GM12865 (cell line): ENCODE results near the gene SERPING1.
"Not testable (repeated sequence)": the region's sequence is repeated elsewhere in the genome, so short reads cannot be mapped to it uniquely, and the experiment has no call there.

ENCODE experiments used
- DNase-seq: peaks from one replicate; pipeline ENCODE4 v3.0.0; 2010; ENCODE audit warnings: low read depth
- H3K4me3 ChIP-seq: 2 replicates; pipeline ENCODE4 v1.5.1; 2011; ENCODE audit warnings: mild to moderate bottlenecking, low read depth, low read length, control low read depth
- TF ChIP-seq, protein P1 (sequence below): IDR thresholded peaks from 2 replicates; pipeline ENCODE4 v1.5.1; 2011; ENCODE audit warnings: low read length, control low read depth, low read depth, inconsistent platforms; ENCODE audit not compliant: insufficient read depth; ENCODE audit errors: missing control alignments

The SERPING1 gene

DNA sequence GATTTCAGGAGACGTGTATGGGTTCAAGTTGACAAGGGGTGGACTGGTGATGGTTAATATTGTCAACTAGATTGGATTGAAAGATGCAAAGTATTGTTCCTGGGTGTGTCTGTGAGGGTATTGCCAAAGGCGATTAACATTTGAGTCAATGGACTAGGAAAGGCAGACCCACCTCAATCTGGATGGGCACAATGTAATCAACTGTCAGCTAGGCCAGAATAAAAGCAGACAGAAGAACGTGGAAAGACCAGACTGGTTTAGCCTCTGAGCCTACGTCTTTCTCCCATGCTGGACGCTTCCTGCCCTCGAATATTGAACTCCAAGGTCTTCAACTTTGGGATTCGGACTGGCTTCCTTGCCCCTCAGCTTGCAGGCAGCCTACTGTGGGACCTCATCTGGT lies 53.9 kb downstream of the SERPING1 start:
- H3K4me3 ChIP-seq = no peak overlapping the region
- TF ChIP-seq, protein P1, sequence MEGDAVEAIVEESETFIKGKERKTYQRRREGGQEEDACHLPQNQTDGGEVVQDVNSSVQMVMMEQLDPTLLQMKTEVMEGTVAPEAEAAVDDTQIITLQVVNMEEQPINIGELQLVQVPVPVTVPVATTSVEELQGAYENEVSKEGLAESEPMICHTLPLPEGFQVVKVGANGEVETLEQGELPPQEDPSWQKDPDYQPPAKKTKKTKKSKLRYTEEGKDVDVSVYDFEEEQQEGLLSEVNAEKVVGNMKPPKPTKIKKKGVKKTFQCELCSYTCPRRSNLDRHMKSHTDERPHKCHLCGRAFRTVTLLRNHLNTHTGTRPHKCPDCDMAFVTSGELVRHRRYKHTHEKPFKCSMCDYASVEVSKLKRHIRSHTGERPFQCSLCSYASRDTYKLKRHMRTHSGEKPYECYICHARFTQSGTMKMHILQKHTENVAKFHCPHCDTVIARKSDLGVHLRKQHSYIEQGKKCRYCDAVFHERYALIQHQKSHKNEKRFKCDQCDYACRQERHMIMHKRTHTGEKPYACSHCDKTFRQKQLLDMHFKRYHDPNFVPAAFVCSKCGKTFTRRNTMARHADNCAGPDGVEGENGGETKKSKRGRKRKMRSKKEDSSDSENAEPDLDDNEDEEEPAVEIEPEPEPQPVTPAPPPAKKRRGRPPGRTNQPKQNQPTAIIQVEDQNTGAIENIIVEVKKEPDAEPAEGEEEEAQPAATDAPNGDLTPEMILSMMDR = no peak
- no peak for DNase-seq

DNA sequence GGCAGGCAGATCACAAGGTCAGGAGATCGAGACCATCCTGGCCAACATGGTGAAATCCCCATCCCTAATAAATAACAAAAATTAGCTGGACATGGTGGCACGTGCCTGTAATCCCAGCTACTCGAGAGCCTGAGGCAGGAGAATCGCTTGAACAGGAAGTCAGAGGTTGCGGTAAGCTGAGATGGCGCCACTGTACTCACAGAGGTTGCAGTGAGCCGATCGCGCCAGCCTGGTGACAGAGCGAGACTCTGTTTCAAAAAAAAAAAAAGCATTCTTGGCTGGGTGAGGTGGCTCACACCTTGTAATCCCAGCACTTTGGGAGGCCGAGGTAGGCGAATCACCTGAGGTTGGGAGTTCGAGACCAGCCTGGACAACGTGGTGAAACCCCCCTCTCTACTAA lies 54.7 kb downstream of the SERPING1 start:
- H3K4me3 ChIP-seq, DNase-seq: not testable (repeated sequence)

DNA sequence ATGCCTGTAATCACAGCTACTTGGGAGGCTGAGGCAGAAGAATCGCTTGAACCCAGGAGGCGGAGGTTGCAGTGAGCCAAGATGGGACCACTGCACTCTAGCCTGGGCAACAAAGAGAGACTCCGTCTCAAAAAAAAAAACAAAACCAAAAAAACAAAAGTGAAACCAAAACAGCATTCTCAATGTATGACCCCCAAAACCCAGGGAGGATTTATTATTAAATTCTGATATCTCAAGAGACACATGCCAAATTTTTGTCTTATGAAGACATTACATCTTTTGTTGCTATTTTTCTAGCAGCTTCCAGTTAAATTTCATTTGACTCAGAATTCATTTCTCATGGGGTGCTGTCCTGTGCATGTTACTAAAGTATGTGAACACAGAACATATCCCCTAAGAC lies 55.2 kb downstream of the SERPING1 start:
- no peak overlapping the region for H3K4me3 ChIP-seq
- DNase-seq = no peak
- TF ChIP-seq, protein P1 = no peak

DNA sequence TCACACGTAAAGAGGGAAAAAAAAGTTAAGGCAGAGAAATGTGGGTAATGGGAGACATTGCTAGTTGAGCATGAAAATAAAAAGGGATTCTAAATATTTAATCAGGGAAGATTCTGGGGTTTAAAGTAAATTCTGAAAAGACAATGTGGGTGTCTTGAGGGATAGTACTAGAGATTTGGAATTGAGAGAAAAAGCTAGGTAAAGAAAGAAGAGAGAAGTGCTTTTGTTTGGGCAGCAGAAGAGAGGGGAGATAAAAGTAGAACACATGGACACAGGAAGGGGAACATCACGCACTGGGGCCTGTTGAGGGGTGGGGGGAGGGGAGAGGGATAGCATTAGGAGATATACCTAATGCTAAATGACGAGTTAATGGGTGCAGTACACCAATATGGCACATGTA lies 55.7 kb downstream of the SERPING1 start:
- DNase-seq = no peak
- TF ChIP-seq, protein P1 = no peak
- H3K4me3 ChIP-seq = no peak overlapping the region

DNA sequence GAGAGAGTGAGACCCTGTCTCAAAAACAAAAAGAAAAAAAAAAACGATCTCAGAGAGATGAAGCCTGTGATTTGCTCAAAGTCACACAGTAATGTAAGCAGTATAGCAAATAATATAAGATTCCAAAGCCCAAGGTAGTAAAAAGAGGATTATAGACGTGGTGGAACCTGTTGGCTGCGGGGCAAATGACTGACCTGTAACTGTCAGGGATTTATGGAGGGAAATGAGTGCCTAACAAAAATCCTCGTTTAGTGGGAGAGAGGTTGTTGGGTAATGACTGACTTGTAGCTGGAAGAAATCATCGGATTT lies 59.4 kb downstream of the SERPING1 start:
- no peak for DNase-seq
- peak overlapping the region; percentile 51 for H3K4me3 ChIP-seq
- TF ChIP-seq, protein P1 = no peak

DNA sequence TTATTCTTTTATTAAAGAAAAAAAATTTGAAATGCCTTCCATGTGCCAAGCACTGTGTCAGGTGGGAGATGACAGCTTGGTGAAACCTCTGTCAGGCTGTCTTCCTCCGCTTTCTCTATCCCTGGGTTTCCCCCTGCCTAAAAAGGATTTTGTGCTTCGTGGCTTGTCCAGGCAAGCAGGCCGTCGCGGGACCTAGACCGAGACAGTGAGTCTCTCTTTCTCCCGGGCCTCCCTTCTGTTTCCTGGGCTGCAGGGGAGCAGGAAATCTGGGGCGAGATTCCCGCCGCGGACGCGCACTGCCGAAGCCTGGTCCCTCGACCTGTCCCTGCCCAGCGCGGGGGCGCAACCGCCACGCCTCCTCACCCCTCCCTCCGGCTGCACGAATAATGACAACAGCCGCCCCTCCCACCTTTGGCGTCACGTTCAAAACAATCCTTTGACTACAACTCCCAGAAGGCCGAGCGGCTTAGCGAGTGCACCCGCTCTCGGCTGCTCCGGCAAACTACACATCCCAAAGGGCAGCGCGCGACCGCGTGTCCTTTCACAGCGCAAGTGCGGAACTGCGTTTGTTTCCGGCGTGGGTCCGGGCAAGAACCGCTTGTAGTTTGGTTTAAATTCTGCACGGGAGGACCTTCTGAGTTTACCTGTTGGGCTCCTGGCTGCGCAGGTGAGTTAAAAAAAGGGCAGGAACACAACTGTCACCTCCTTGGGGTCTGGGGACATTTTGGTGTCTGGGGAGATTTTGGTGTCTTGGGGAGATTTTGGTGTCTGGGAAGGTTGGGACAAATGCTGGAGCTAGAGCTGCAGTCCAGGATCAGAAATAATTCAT lies 59.9 kb downstream of the SERPING1 start, which contains the start of gene CLP1:
Gene CLP1 (plus strand): TSS at position 569 of the 829 bp plus-strand sequence. CDS start 1,715 bp downstream, outside the sequence.
- TF ChIP-seq, protein P1 = no peak
- peak; percentile 98 for DNase-seq
- peak within 1 kb of the TSS; percentile 92 for H3K4me3 ChIP-seq

DNA sequence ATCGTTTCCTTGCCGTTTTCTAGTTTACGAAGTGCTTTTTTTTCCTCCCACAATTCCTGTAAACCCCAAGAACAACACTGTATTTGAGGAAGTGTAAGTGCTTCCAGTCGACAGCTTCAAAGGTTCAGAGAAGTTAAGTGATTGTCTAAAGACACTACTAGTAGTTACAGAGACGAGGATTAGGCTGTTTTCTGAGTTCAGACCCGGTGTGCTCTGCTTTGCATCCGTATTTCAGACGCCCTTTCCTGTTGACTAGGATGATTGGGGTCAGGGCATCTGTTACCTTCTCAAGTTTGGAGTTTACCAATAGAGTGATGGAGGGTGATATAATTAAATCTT lies 60.5 kb downstream of the SERPING1 start:
- no peak for DNase-seq
- H3K4me3 ChIP-seq = peak overlapping the region; percentile 92
- TF ChIP-seq, protein P1 = no peak
